Measurements from ENCODE around the gene FAM184B.

GRCh38 chr4:17623451-17624001 is 157.9 kb downstream of the FAM184B start:
- TF ChIP-seq CTCF (IDR thresholded peaks at IDR 0.05), result no peak
- no peak for TF ChIP-seq EZH2 (IDR thresholded peaks at IDR 0.05)
- no peak for TF ChIP-seq EZH2phosphoT487 (IDR thresholded peaks at IDR 0.05)

All from neural progenitor cell (in vitro differentiated cells).